Stomach smooth muscle (tissue), 2 donors: ENCODE measurements around the gene TMEM218.

Source experiments
- H3K27ac ChIP-seq: one replicate; pipeline ENCODE4 v1.7.0; 2013; ENCODE audit warnings: mild to moderate bottlenecking, low read length, inconsistent platforms
- H3K27me3 ChIP-seq, 2 donors: one replicate each; pipeline ENCODE4 v1.7.0; 2013; ENCODE audit warnings: low read length in 2 of 2; ENCODE audit not compliant: insufficient read depth in 2 of 2, control insufficient read depth in 1 of 2
- H3K36me3 ChIP-seq, 2 donors: one replicate each; pipeline ENCODE4 v1.7.0; 2013; ENCODE audit warnings: low read length in 2 of 2; ENCODE audit not compliant: control insufficient read depth in 2 of 2, insufficient read depth in 2 of 2
- H3K4me1 ChIP-seq: one replicate; pipeline ENCODE4 v1.7.0; 2013; ENCODE audit warnings: low read length; ENCODE audit not compliant: control insufficient read depth, insufficient read depth
- H3K4me3 ChIP-seq, 2 donors: one replicate each; pipeline ENCODE4 v1.7.0; 2013; ENCODE audit warnings: low read length in 2 of 2
- H3K9ac ChIP-seq, 2 donors: one replicate each; pipeline ENCODE4 v1.7.0; 2013; ENCODE audit warnings: low read length in 2 of 2, mild to moderate bottlenecking in 1 of 2
- H3K9me3 ChIP-seq, 2 donors: one replicate each; pipeline ENCODE4 v1.7.0; 2013; ENCODE audit warnings: low read length in 2 of 2; ENCODE audit not compliant: control insufficient read depth in 2 of 2
- donor health status: healthy.
- donor health status: Pancreatic carcinoma.

TMEM218 gene

GRCh38 chr11:125073616-125074483 is 37.6 kb downstream of the TMEM218 start:
- Histone ChIP-seq H3K27me3 (peaks cover 0 to 7% of the 10 kb centered on the region in 2 donors), H3K9me3 (no peaks in the 10 kb centered on the region), H3K9ac (no peak overlapping the region), H3K27ac (no peak overlapping the region), H3K36me3 (no peaks in the 10 kb centered on the region), H3K4me3 (no peak overlapping the region), H3K4me1 (no peaks in the 10 kb centered on the region)

GRCh38 chr11:125072961-125073590 is 38.4 kb downstream of the TMEM218 start:
- H3K27ac ChIP-seq: no peak overlapping the region
- H3K9ac ChIP-seq: no peak overlapping the region
- H3K9me3 ChIP-seq: no peaks in the 10 kb centered on the region
- no peaks in the 10 kb centered on the region for H3K4me1 ChIP-seq
- H3K4me3 ChIP-seq: no peak overlapping the region
- peaks cover 0 to 7% of the 10 kb centered on the region in 2 donors for H3K27me3 ChIP-seq
- H3K36me3 ChIP-seq: no peaks in the 10 kb centered on the region

DNA sequence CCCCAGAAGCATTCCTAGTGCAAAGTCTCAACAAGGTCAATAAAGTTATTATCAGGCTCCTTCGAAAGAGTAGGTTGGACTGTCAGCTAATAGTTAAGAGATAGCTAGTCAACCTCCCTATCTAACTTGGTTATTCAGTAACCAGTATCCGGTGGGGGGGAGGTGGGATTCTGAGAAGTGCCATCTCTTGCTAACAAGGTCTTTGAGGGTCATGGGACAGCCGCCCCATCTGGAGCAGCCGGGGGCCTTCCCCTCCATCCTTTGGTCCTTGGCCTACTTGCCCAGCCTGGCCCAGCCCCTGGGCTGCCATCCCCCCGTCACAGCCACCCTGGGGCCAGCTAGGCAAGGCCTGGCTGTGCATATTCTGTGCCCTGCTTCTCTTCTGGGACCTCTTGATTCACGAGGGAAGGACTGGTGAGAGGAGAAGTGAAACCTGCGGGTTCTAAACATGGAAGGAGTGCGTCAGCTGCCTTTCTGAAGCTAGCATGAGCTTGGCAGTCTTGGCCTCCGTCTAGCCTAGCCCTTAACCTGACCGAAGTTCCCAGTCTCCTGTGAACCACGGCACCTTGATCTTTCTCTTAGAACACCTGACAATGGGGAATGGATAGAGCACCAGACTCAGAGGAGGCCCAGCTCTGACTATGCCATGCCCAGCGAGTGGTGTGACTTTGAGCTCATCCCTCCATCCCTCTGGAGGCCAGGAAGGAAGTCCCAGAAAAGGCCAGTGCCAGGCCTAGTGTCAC is 39.0 kb downstream of the TMEM218 start:
- Histone ChIP-seq H3K36me3 (no peaks in the 10 kb centered on the region), H3K4me1 (no peaks in the 10 kb centered on the region), H3K27me3 (peaks cover 0 to 4% of the 10 kb centered on the region in 2 donors), H3K9ac (no peak overlapping the region), H3K9me3 (no peaks in the 10 kb centered on the region), H3K27ac (no peak overlapping the region), H3K4me3 (no peak overlapping the region)

- H3K27me3 ChIP-seq: peaks cover 0 to 4% of the 10 kb centered on the region in 2 donors
- H3K27ac ChIP-seq: no peak overlapping the region
- H3K4me3 ChIP-seq: no peak overlapping the region
- H3K4me1 ChIP-seq: no peaks in the 10 kb centered on the region
- no peaks in the 10 kb centered on the region for H3K36me3 ChIP-seq
- no peaks in the 10 kb centered on the region for H3K9me3 ChIP-seq
- H3K9ac ChIP-seq: no peak overlapping the region
These were observed 39.6 kb downstream of the TMEM218 start for GRCh38 chr11:125071846-125072217.

DNA sequence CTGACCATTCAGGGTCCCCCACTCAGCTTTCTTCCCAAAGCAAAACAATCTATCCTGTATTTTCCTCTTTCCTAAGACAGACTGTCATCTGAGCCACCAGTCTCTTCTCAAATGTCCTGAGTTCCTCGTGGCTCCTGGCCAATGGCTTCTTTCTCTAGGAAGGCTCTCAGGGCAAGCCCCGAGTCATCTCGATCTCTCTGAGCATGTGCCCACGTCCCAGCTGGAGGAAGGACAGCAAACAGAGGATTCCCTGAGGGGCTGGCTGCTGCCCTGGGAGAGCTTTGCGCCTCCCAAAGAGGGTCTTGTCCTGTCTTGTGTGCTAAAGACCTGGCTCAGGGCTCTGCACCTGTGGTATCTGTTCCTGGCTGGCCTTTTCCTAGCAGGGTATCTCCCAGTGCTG is 40.0 kb downstream of the TMEM218 start:
- Histone ChIP-seq H3K27ac (no peak overlapping the region), H3K9me3 (no peaks in the 10 kb centered on the region), H3K4me3 (no peak overlapping the region), H3K9ac (no peak overlapping the region), H3K36me3 (no peaks in the 10 kb centered on the region), H3K4me1 (no peaks in the 10 kb centered on the region), H3K27me3 (peaks cover 0 to 4% of the 10 kb centered on the region in 2 donors)

GRCh38 chr11:125070699-125071254 is 40.6 kb downstream of the TMEM218 start:
- peaks cover 0 to 4% of the 10 kb centered on the region in 2 donors for H3K27me3 ChIP-seq
- H3K4me3 ChIP-seq: no peak overlapping the region
- H3K36me3 ChIP-seq: no peaks in the 10 kb centered on the region
- H3K4me1 ChIP-seq: no peaks in the 10 kb centered on the region
- H3K9me3 ChIP-seq: no peaks in the 10 kb centered on the region
- no peak overlapping the region for H3K9ac ChIP-seq
- H3K27ac ChIP-seq: no peak overlapping the region

DNA sequence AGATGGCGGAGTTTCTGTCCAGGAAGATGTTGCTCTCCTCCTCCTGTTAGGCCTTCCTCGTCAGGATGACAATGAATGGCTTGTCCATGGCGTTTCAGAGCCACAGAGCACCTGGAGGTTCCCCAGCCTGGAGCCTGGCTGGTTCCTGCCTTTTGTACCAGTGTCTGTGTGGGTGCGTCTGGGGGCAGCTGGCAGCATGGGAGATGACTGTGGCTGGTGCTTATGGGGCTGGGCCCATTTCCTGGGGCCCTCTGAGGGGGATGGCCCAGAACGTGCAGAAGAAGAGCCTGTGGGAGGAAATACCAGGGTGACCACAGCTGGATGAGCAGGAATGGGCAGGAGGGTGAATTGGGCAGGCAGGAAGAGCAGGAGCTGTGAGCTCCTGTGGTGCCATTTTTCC is 41.6 kb downstream of the TMEM218 start:
- Histone ChIP-seq H3K27ac (no peak overlapping the region), H3K9ac (no peak overlapping the region), H3K27me3 (peaks cover 0 to 4% of the 10 kb centered on the region in 2 donors), H3K36me3 (no peaks in the 10 kb centered on the region), H3K9me3 (no peaks in the 10 kb centered on the region), H3K4me1 (no peaks in the 10 kb centered on the region), H3K4me3 (no peak overlapping the region)

DNA sequence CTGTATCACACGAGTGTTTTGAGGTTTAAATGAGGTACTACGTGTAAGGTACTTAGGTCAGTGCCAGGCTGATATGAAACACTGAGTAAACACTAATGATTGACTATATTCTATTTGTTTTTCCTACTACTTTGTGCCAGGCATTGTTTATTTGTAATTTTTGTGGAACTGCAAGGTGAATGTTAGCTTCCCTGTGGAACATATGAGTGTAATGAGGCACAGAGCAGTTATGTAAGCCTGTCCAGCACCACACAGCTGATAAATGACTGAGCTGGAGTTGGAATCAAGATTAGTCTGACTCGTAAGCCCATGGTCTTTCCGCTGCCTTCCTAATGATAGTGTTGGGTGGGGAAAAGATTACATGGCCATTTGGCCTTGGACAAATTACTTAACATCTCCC is 42.4 kb downstream of the TMEM218 start:
- no peaks in the 10 kb centered on the region for H3K4me1 ChIP-seq
- H3K27me3 ChIP-seq: peaks cover 0 to 4% of the 10 kb centered on the region in 2 donors
- no peak overlapping the region for H3K27ac ChIP-seq
- no peak overlapping the region for H3K4me3 ChIP-seq
- H3K9ac ChIP-seq: no peak overlapping the region
- H3K9me3 ChIP-seq: no peaks in the 10 kb centered on the region
- H3K36me3 ChIP-seq: no peaks in the 10 kb centered on the region

- H3K4me1 ChIP-seq: peaks cover 6% of the 10 kb centered on the region
These were observed 43.1 kb downstream of the TMEM218 start for GRCh38 chr11:125068368-125068767.

GRCh38 chr11:125064070-125064469 is 47.4 kb downstream of the TMEM218 start:
- peak overlapping the region; percentile 53 to 55 for H3K9ac ChIP-seq
- H3K4me3 ChIP-seq: peak overlapping the region; percentile 81 to 83

More at GRCh38 chr11:125068368-125068767, 43.1 kb downstream of the TMEM218 start:
- no peak overlapping the region for H3K4me3 ChIP-seq
- no peaks in the 10 kb centered on the region for H3K36me3 ChIP-seq
- H3K9ac ChIP-seq: no peak overlapping the region
- H3K27ac ChIP-seq: no peak overlapping the region
- no peaks in the 10 kb centered on the region for H3K9me3 ChIP-seq
- H3K27me3 ChIP-seq: peaks cover 0 to 4% of the 10 kb centered on the region in 2 donors

More at GRCh38 chr11:125064070-125064469, 47.4 kb downstream of the TMEM218 start:
- H3K36me3 ChIP-seq: no peaks in the 10 kb centered on the region
- H3K4me1 ChIP-seq: peaks cover 7% of the 10 kb centered on the region
- H3K9me3 ChIP-seq: no peaks in the 10 kb centered on the region
- no peak overlapping the region for H3K27ac ChIP-seq
- no peaks in the 10 kb centered on the region for H3K27me3 ChIP-seq
